GM13976 (cell line): Measurements from ENCODE around the gene ZFYVE28.
A peak's percentile ranks its signal among the peaks of the same experiment; 100 is the strongest.

Source experiments
- DNase-seq: peaks from one replicate; pipeline ENCODE4 v3.0.0; 2012; ENCODE audit warnings: low spot score
- CTCF ChIP-seq: IDR thresholded peaks from 2 replicates; pipeline ENCODE4 v1.5.1; 2012; ENCODE audit warnings: borderline replicate concordance, mild to moderate bottlenecking; ENCODE audit not compliant: insufficient read depth; ENCODE audit errors: extremely low read depth, missing control alignments, control extremely low read depth
- in situ Hi-C: fragments of 300-500 bp; cut with MboI; formaldehyde crosslinking; loops from one replicate; pipeline ENCODE4 v1.12.0; 2022; ENCODE audit warnings: low sequenced_read_pairs, mixed read lengths, inconsistent platforms; ENCODE audit not compliant: unreplicated experiment

The ZFYVE28 gene

GRCh38 chr4:2313366-2313765, 105.1 kb downstream of the ZFYVE28 start:
- DNase-seq: no peak
- in situ Hi-C loops: no loop called here
- no peak for TF ChIP-seq CTCF

DNA sequence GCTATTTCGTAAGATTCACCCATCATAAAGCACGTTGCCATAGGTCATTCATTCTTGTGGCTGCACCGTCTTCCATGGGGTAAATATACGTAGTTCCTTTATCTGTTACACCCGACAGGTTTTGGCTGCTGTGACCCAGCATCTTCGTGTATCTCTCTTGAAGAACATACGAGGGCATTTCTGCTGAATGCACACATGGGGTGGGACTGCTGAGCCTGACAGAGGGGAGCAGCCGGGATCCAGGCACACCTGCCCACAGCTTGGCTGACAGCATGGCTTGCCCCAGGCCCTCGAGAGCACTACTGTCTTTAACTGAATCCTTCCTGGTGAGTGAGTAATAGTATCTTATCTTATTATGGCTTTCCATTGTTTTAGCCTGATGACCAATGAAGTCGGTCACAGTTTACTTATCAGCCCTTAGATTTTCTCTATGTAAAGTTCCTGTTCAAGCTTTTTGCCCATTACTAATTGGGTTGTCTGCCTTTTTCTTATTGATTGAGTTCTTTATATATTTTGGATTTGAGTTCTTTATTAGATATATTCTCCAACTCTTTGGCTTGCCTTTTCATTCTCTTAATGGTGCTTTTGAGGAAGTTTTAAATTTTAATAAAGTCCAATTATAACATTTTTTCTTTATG, 111.6 kb downstream of the ZFYVE28 start:
- no peak for TF ChIP-seq CTCF
- in situ Hi-C loops: no loop called here
- DNase-seq: no peak

- in situ Hi-C loops: no loop called here
- DNase-seq: peak; percentile 15
- no peak for TF ChIP-seq CTCF
Observed at GRCh38 chr4:2305766-2306501, 112.5 kb downstream of the ZFYVE28 start.

- TF ChIP-seq CTCF: no peak
- in situ Hi-C loops: no loop called here
- DNase-seq: peak; percentile 13
Observed at GRCh38 chr4:2304877-2305561, 113.4 kb downstream of the ZFYVE28 start.

GRCh38 chr4:2304321-2304876, 114.0 kb downstream of the ZFYVE28 start:
- no peak for TF ChIP-seq CTCF
- in situ Hi-C loops: no loop called here
- DNase-seq: peak; percentile 14

DNA sequence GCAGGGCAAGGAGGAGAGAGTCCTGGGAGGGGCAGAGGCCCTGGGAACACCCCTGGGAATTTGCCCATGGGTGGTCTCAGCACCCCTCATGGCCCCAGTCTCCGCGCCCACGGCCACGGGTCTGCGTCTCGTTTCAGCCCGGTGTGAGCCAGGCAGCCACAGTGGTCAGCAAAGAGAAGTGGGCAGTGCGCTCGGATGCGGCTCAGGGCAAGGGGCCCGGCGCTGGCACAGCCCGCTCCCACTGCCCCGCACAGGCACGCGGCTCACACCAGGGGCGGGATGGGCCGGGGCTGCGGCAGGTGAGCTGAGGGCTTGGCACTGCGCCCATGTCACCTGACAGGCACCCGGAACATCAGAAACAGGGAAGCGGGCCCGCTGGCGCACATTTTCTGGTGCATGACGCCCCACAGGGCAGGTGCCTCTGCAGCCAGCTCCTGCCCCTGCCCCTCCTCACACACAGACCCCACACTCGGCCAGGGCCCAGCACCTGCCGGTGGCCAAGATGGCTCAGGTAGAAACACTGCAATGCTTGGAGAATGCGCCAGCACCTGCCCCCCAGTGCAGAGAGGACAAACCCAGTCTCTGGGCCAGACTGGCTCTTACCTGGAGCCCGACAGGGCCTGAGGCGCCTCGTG, 114.6 kb downstream of the ZFYVE28 start:
- no peak for TF ChIP-seq CTCF
- in situ Hi-C loops: no loop called here
- peak; percentile 19 for DNase-seq
